Measurements from ENCODE around the gene LYPLA2. TPM values are rescaled to one million over a fixed set of nuclear protein-coding genes. Genes with fewer than 3 reads are reported as not detected.
A peak's percentile ranks its signal among the peaks of the same experiment; 100 is the strongest.

Gene LYPLA2
- total and polyA plus RNA-seq, 2 donors (not counting 1 experiment from before 2014, with no cell fraction given): 50.6 to 60.5 TPM

GRCh38 chr1:23836037-23836436, 45.1 kb downstream of the LYPLA2 start:
- Mint-ChIP-seq H3K27me3 (no peaks in the 10 kb centered on the region), H3K27ac (no peak overlapping the region), H3K9me3 (ENCODE audit: insufficient read depth) (no peaks in the 10 kb centered on the region), H3K4me3 (no peak overlapping the region), H3K4me1 (peaks cover 11% of the 10 kb centered on the region)
- intact Hi-C loops (cut with micrococcal nuclease): no loop called here
- ATAC-seq (ENCODE audit: low read depth) (no peak), DNase-seq (no peak)
- H3K4me2 ChIP-seq (replicated peaks; ENCODE audit: low read depth, low read length, poor library complexity, severe bottlenecking): no peak overlapping the region
- H2AFZ ChIP-seq (ENCODE audit: insufficient read depth, low read depth, low read length, poor library complexity, severe bottlenecking): no peak overlapping the region
- no peaks in the 10 kb centered on the region for H3K27me3 ChIP-seq (replicated peaks in 1 of 4; ENCODE audit: control extremely low read depth in 1 of 4, control insufficient read depth in 3 of 4, insufficient read depth in 4 of 4, low read length in 3 of 4)
- no peak overlapping the region for H3K27ac ChIP-seq (ENCODE audit: low read length in 2 of 2)
- TF ChIP-seq CTCF (IDR thresholded peaks at IDR 0.05): no peak
- TF ChIP-seq EZH2 (IDR thresholded peaks at IDR 0.05; ENCODE audit: borderline replicate concordance, insufficient read depth, low read depth, low read length, poor library complexity, severe bottlenecking): no peak
- POLR2A ChIA-PET: interaction anchor here (0.7 kb wide), 1 partner anchor 29 kb away, joined by 5 read pairs; no protein-coding TSS in a partner anchor
- no peaks in the 10 kb centered on the region for H4K20me1 ChIP-seq (ENCODE audit: control insufficient read depth, insufficient read depth, low read length, poor library complexity, severe bottlenecking)
- H3K79me2 ChIP-seq (ENCODE audit: control insufficient read depth, insufficient read depth, low read length): no peaks in the 10 kb centered on the region
- H3K9me3 ChIP-seq (ENCODE audit: control extremely low read depth in 1 of 3, control insufficient read depth in 2 of 3, insufficient read depth in 1 of 3, low read length in 2 of 3): no peaks in the 10 kb centered on the region
- H3K4me1 ChIP-seq (ENCODE audit: control insufficient read depth in 2 of 2, insufficient read depth in 2 of 2, low read length in 2 of 2): peaks cover 6 to 7% of the 10 kb centered on the region in 2 donors
- H3K9ac ChIP-seq (ENCODE audit: low read length): no peak overlapping the region
- H3K36me3 ChIP-seq (replicated peaks in 1 of 2; ENCODE audit: control extremely low read depth in 1 of 2, control insufficient read depth in 1 of 2, extremely low read depth in 1 of 2, insufficient read depth in 2 of 2, low read length in 1 of 2): no peaks in the 10 kb centered on the region
- H3K4me3 ChIP-seq (ENCODE audit: control extremely low read depth in 1 of 5, extremely low read depth in 1 of 5, insufficient read depth in 1 of 5, low read depth in 2 of 5, low read length in 4 of 5): no peak overlapping the region
- no CpG with 5 or more reads among the region's 3 CpGs for WGBS (ENCODE audit: insufficient coverage)
- CTCF ChIA-PET: no interaction called here

GRCh38 chr1:23837908-23838307, 47.0 kb downstream of the LYPLA2 start:
- Histone ChIP-seq H3K27ac (ENCODE audit: low read length in 2 of 2) (no peak overlapping the region), H3K4me2 (replicated peaks; ENCODE audit: low read depth, low read length, poor library complexity, severe bottlenecking) (peak overlapping the region; percentile 86), H3K9ac (ENCODE audit: low read length) (peak overlapping the region; percentile 57), H3K9me3 (ENCODE audit: control extremely low read depth in 1 of 3, control insufficient read depth in 2 of 3, insufficient read depth in 1 of 3, low read length in 2 of 3) (no peaks in the 10 kb centered on the region), H3K4me1 (ENCODE audit: control insufficient read depth in 2 of 2, insufficient read depth in 2 of 2, low read length in 2 of 2) (peaks cover 6 to 7% of the 10 kb centered on the region in 2 donors), H3K27me3 (replicated peaks in 1 of 4; ENCODE audit: control extremely low read depth in 1 of 4, control insufficient read depth in 3 of 4, insufficient read depth in 4 of 4, low read length in 3 of 4) (no peaks in the 10 kb centered on the region), H3K36me3 (replicated peaks in 1 of 2; ENCODE audit: control extremely low read depth in 1 of 2, control insufficient read depth in 1 of 2, extremely low read depth in 1 of 2, insufficient read depth in 2 of 2, low read length in 1 of 2) (no peaks in the 10 kb centered on the region), H3K79me2 (ENCODE audit: control insufficient read depth, insufficient read depth, low read length) (no peaks in the 10 kb centered on the region), H3K4me3 (ENCODE audit: control extremely low read depth in 1 of 5, extremely low read depth in 1 of 5, insufficient read depth in 1 of 5, low read depth in 2 of 5, low read length in 4 of 5) (peak overlapping the region in 4 of 5 experiments; percentile 19 to 60 (median 40)), H4K20me1 (ENCODE audit: control insufficient read depth, insufficient read depth, low read length, poor library complexity, severe bottlenecking) (no peaks in the 10 kb centered on the region), H2AFZ (ENCODE audit: insufficient read depth, low read depth, low read length, poor library complexity, severe bottlenecking) (peak overlapping the region; percentile 75)
- WGBS (ENCODE audit: insufficient coverage): 59% methylated on average over 8 of the region's 13 CpGs
- TF ChIP-seq CTCF (IDR thresholded peaks at IDR 0.05) (no peak), EZH2 (IDR thresholded peaks at IDR 0.05; ENCODE audit: borderline replicate concordance, insufficient read depth, low read depth, low read length, poor library complexity, severe bottlenecking) (no peak)
- Mint-ChIP-seq H3K4me3 (peak overlapping the region; percentile 88), H3K4me1 (peaks cover 11% of the 10 kb centered on the region), H3K9me3 (ENCODE audit: insufficient read depth) (no peaks in the 10 kb centered on the region), H3K27me3 (no peaks in the 10 kb centered on the region), H3K27ac (peak overlapping the region; percentile 83)
- intact Hi-C loops (cut with micrococcal nuclease): loop anchor here (1.0 to 2.0 kb wide), 4 partner anchors 13 to 38 kb away; partner anchors contain the start of genes FUCA1, GALE and HMGCL
- ChIA-PET POLR2A (interaction anchor here (0.7 to 1.7 kb wide), 2 partner anchors 12 to 78 kb away, joined by 3 to 13 read pairs; partner anchors contain the start of gene HMGCL), CTCF (interaction anchor here (1.6 to 2.1 kb wide), 2 partner anchors 66 to 78 kb away, joined by 3 to 5 read pairs; no protein-coding TSS in a partner anchor)
- DNase-seq (no peak), ATAC-seq (ENCODE audit: low read depth) (no peak)
